Nephron progenitor cell (in vitro differentiated cells): ENCODE results near the gene LRRTM3.

Source experiments
- DNase-seq: peaks from one replicate; pipeline ENCODE4 v3.0.0; 2021
- H3K27ac Mint-ChIP-seq: 2 replicates; pipeline ENCODE4 v1.8.0; 2021; ENCODE audit warnings: mild to moderate bottlenecking, moderate library complexity, mixed read lengths
- H3K27me3 Mint-ChIP-seq: 2 replicates; pipeline ENCODE4 v1.8.0; 2021; ENCODE audit warnings: mild to moderate bottlenecking, low read depth, mixed read lengths; ENCODE audit not compliant: poor library complexity
- H3K36me3 Mint-ChIP-seq: 2 replicates; pipeline ENCODE4 v1.8.0; 2021; ENCODE audit warnings: low read depth, mixed read lengths
- H3K4me1 Mint-ChIP-seq: 2 replicates; pipeline ENCODE4 v1.8.0; 2021; ENCODE audit warnings: mixed read lengths
- H3K4me3 Mint-ChIP-seq: 2 replicates; pipeline ENCODE4 v1.8.0; 2021; ENCODE audit warnings: mild to moderate bottlenecking, moderate library complexity, mixed read lengths
- H3K9me3 Mint-ChIP-seq: 2 replicates; pipeline ENCODE4 v1.8.0; 2021; ENCODE audit warnings: mild to moderate bottlenecking, moderate library complexity, mixed read lengths
- CTCF ChIP-seq: fragments of 200-600 bp; sonication (generic); IDR thresholded peaks from 2 replicates; pipeline ENCODE4 v1.5.0; 2021; ENCODE audit warnings: antibody characterized with exemption

LRRTM3 gene

GRCh38 chr10:67110286-67110685 lies 184.4 kb downstream of the LRRTM3 start:
- DNase-seq, result no peak
- H3K27ac Mint-ChIP-seq, result no peak overlapping the region
- no peaks in the 10 kb centered on the region for H3K9me3 Mint-ChIP-seq

GRCh38 chr10:67112765-67113164 lies 186.9 kb downstream of the LRRTM3 start:
- H3K27ac Mint-ChIP-seq, result no peak overlapping the region
- no peaks in the 10 kb centered on the region for H3K36me3 Mint-ChIP-seq
- no peak overlapping the region for H3K4me3 Mint-ChIP-seq
- no peaks in the 10 kb centered on the region for H3K4me1 Mint-ChIP-seq
- no peaks in the 10 kb centered on the region for H3K27me3 Mint-ChIP-seq
- TF ChIP-seq CTCF, result no peak
- no peak for DNase-seq
- H3K9me3 Mint-ChIP-seq, result no peaks in the 10 kb centered on the region

More at GRCh38 chr10:67110286-67110685, 184.4 kb downstream of the LRRTM3 start:
- no peaks in the 10 kb centered on the region for H3K36me3 Mint-ChIP-seq
- no peaks in the 10 kb centered on the region for H3K4me1 Mint-ChIP-seq
- no peak overlapping the region for H3K4me3 Mint-ChIP-seq
- TF ChIP-seq CTCF, result no peak
- H3K27me3 Mint-ChIP-seq, result no peaks in the 10 kb centered on the region

- H3K36me3 Mint-ChIP-seq, result no peaks in the 10 kb centered on the region
- H3K9me3 Mint-ChIP-seq, result no peaks in the 10 kb centered on the region
- no peak for DNase-seq
- no peak overlapping the region for H3K27ac Mint-ChIP-seq
- no peaks in the 10 kb centered on the region for H3K27me3 Mint-ChIP-seq
- TF ChIP-seq CTCF, result no peak
- H3K4me1 Mint-ChIP-seq, result no peaks in the 10 kb centered on the region
- no peak overlapping the region for H3K4me3 Mint-ChIP-seq
Measured at GRCh38 chr10:67114945-67115344, 189.1 kb downstream of the LRRTM3 start.

- H3K27me3 Mint-ChIP-seq, result no peaks in the 10 kb centered on the region
- no peak overlapping the region for H3K27ac Mint-ChIP-seq
- H3K4me1 Mint-ChIP-seq, result no peaks in the 10 kb centered on the region
- no peaks in the 10 kb centered on the region for H3K9me3 Mint-ChIP-seq
- H3K4me3 Mint-ChIP-seq, result no peak overlapping the region
- DNase-seq, result no peak
- no peak for TF ChIP-seq CTCF
- H3K36me3 Mint-ChIP-seq, result no peaks in the 10 kb centered on the region
Measured at GRCh38 chr10:67115972-67116371, 190.1 kb downstream of the LRRTM3 start.

- H3K9me3 Mint-ChIP-seq, result no peaks in the 10 kb centered on the region
- DNase-seq, result no peak
- H3K4me1 Mint-ChIP-seq, result no peaks in the 10 kb centered on the region
- H3K36me3 Mint-ChIP-seq, result no peaks in the 10 kb centered on the region
- H3K4me3 Mint-ChIP-seq, result no peak overlapping the region
- no peak for TF ChIP-seq CTCF
- no peaks in the 10 kb centered on the region for H3K27me3 Mint-ChIP-seq
- no peak overlapping the region for H3K27ac Mint-ChIP-seq
Measured at GRCh38 chr10:67119651-67120050, 193.8 kb downstream of the LRRTM3 start.

GRCh38 chr10:67127441-67127840 lies 201.6 kb downstream of the LRRTM3 start:
- no peaks in the 10 kb centered on the region for H3K36me3 Mint-ChIP-seq
- H3K27ac Mint-ChIP-seq, result no peak overlapping the region
- H3K9me3 Mint-ChIP-seq, result no peaks in the 10 kb centered on the region
- no peak overlapping the region for H3K4me3 Mint-ChIP-seq
- H3K27me3 Mint-ChIP-seq, result peaks cover 3% of the 10 kb centered on the region
- no peak for DNase-seq
- no peak for TF ChIP-seq CTCF
- no peaks in the 10 kb centered on the region for H3K4me1 Mint-ChIP-seq
